Measurements from ENCODE around the gene DENND4C.

DENND4C gene

DNA sequence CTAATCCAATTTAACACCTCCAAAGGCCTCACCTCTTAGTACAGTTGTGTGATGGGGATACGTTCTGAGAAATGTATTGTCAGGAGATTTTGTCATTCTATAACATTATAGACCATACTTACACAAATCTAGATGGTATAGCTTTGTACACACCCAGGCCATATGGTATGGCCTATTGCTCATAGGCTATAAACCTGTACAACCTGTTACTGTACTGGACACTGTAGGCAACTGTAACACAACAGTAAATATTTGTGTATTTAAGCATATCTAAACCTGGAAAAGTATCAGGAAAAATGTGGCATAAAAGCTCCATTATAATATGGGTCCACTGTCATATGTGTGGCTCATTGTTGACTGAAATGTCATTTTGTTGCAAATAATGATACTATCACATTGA lies 190.4 kb downstream of the DENND4C start:
- no peak for DNase-seq

Measured in activated CD4-positive, alpha-beta T cell treated with anti-CD3 and anti-CD28 coated beads for 1 hour (primary cell).